Prostate gland (tissue), 2 donors: ENCODE measurements around the gene MTOR. TPM values are rescaled to one million over a fixed set of nuclear protein-coding genes. Genes with fewer than 3 reads are reported as not detected.
A peak's percentile ranks its signal among the peaks of the same experiment; 100 is the strongest.
"Not testable (repeated sequence)": the region's sequence is repeated elsewhere in the genome, so short reads cannot be mapped to it uniquely, and the experiment has no call there.

Source experiments
- DNase-seq: peaks from one replicate; pipeline ENCODE4 v3.0.0-alpha.2; 2019; ENCODE audit warnings: low spot score
- H3K27ac ChIP-seq, 2 donors: fragments of 200-600 bp; sonication (generic); 2 replicates each; pipeline ENCODE4 v1.5.1; 2017 to 2019
- H3K27me3 ChIP-seq: fragments of 200-600 bp; sonication (generic); replicated peaks from 2 replicates; pipeline ENCODE4 v1.5.1; 2019; ENCODE audit not compliant: insufficient read depth
- H3K36me3 ChIP-seq, 2 donors: fragments of 200-600 bp; sonication (generic); 1 replicate in 1 of 2; 2 replicates in 1 of 2; pipeline versions ENCODE4 v1.5.1 to v1.8.1; 2017 to 2019
- H3K4me1 ChIP-seq: fragments of 200-600 bp; sonication (generic); replicated peaks from 2 replicates; pipeline ENCODE4 v1.5.1; 2019
- H3K4me3 ChIP-seq, 2 donors: fragments of 200-600 bp; sonication (generic); 2 replicates each; pipeline ENCODE4 v1.5.1; 2017 to 2019
- H3K9me3 ChIP-seq: fragments of 200-600 bp; sonication (generic); 2 replicates; pipeline ENCODE4 v1.5.1; 2017
- POLR2A ChIP-seq: fragments of 450-650 bp; IDR thresholded peaks from one replicate; pipeline ENCODE4 v1.6.1; 2016; ENCODE audit warnings: antibody characterized with exemption, mild to moderate bottlenecking
- POLR2AphosphoS5 ChIP-seq: sonication (generic); formaldehyde crosslinking; IDR thresholded peaks from one replicate; pipeline ENCODE4 v1.6.1; 2017; ENCODE audit warnings: antibody characterized with exemption
- WGBS: methylation state at CpG from one replicate; pipeline ENCODE4 v1.1.5; 2018; 5-methylcytosine and 5-hydroxymethylcytosine counted together
- intact Hi-C: fragments of 100-400 bp; cut with DNase I; formaldehyde crosslinking; loops from one replicate; pipeline ENCODE4 v1.14.2; 2022
- total RNA-seq, 2 donors: library from RNA; depleted of rRNA; stranded (reverse); fragments of >200 nt; gene quantifications; one replicate each; pipeline ENCODE4 v1.1.0, GENCODE V29; 2016
- TF ChIP-seq, protein P1 (sequence below), 4 experiments: fragments of 200-600 bp in 2 of 4; fragments of 450-650 bp in 2 of 4; sonication (generic) in 2 of 4; IDR thresholded peaks; 1 replicate in 3 of 4; 2 replicates in 1 of 4; pipeline ENCODE4 v1.5.1; 2016 to 2019; ENCODE audit warnings: antibody characterized with exemption in 4 of 4, mild to moderate bottlenecking in 2 of 4, moderate library complexity in 2 of 4

MTOR gene
- total RNA-seq, 2 donors from 2014 or later: 34.7 to 56.1 TPM

DNA sequence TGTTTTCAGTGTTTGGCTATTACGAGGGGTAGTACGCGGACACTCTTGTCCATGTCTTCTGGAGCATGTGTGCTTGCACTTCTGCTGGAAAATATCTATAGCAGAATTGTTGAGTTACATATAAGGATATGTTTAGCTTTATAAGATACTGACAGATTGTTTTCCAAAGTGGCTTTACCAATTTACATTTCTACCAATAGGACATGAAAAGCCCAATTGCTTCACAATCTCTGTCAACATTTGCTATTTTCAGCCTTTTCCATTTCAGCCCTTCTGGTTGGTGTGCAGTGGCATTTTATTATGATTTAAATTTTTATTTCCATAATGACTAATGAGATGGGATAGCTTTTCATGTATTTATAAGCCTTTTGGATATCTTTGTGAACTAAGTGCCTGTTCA is 79.5 kb downstream of the MTOR start:
- intact Hi-C loops: no loop called here
- H3K4me1 ChIP-seq: peaks cover 7% of the 10 kb centered on the region
- no peaks in the 10 kb centered on the region for H3K36me3 ChIP-seq
- DNase-seq: no peak
- no peak overlapping the region for H3K27ac ChIP-seq
- TF ChIP-seq, protein P1, sequence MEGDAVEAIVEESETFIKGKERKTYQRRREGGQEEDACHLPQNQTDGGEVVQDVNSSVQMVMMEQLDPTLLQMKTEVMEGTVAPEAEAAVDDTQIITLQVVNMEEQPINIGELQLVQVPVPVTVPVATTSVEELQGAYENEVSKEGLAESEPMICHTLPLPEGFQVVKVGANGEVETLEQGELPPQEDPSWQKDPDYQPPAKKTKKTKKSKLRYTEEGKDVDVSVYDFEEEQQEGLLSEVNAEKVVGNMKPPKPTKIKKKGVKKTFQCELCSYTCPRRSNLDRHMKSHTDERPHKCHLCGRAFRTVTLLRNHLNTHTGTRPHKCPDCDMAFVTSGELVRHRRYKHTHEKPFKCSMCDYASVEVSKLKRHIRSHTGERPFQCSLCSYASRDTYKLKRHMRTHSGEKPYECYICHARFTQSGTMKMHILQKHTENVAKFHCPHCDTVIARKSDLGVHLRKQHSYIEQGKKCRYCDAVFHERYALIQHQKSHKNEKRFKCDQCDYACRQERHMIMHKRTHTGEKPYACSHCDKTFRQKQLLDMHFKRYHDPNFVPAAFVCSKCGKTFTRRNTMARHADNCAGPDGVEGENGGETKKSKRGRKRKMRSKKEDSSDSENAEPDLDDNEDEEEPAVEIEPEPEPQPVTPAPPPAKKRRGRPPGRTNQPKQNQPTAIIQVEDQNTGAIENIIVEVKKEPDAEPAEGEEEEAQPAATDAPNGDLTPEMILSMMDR (IDR thresholded peaks at IDR 0.05): no peak
- no peak for TF ChIP-seq POLR2A
- no peak for TF ChIP-seq POLR2AphosphoS5
- no peak overlapping the region for H3K4me3 ChIP-seq
- H3K9me3 ChIP-seq: no peaks in the 10 kb centered on the region
- WGBS: 98% methylated on average over 3 of the region's 3 CpGs
- no peaks in the 10 kb centered on the region for H3K27me3 ChIP-seq

DNA sequence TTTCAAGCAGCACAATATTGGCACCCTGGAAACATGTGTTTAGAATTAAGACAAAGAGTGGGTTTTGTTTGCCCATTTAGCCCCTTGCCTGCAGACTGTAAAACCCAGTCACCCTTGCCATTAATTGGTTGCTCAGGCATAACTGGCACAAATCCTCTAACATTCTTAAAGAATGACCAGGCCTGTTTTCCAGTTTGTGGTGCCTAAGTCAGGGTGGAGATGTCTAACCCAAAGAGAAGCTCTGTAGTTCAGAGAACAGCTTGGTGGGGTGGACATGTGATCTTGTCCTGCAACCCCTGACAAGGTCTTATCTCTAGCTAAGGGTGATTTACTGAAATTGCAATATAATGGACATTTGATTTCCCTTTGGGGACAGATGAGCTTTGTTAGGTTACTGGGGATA is 82.0 kb downstream of the MTOR start:
- Histone ChIP-seq H3K36me3 (no peaks in the 10 kb centered on the region), H3K4me1 (peaks cover 7% of the 10 kb centered on the region), H3K4me3 (no peak overlapping the region), H3K9me3 (no peaks in the 10 kb centered on the region), H3K27me3 (no peaks in the 10 kb centered on the region), H3K27ac (no peak overlapping the region)
- intact Hi-C loops: no loop called here
- TF ChIP-seq, protein P1 (IDR thresholded peaks at IDR 0.05): no peak
- peak; percentile 10 for TF ChIP-seq POLR2AphosphoS5
- DNase-seq: no peak

DNA sequence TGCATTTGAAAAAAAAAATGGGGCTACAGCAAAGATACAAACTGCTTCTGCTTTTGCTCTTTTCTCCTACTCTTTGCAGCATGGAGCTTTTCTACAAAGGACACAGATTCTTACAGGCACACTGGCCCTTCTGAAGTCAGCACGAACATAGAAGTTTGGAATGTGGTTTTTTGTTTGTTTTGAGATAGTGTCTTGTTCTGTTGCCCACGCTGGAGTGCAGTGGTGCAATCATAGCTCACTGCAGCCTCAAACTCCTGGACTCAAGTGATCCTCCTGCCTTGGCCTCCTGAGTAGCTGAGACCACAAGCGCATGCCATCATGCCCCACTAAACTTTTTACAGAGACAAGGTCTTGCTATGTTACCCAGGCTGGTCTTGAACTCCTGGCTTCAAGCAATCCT is 82.6 kb downstream of the MTOR start:
- H3K4me1 ChIP-seq, intact Hi-C loops, H3K27ac ChIP-seq, H3K27me3 ChIP-seq, H3K4me3 ChIP-seq, H3K9me3 ChIP-seq, H3K36me3 ChIP-seq, DNase-seq: not testable (repeated sequence)
- WGBS: 63% methylated on average over 3 of the region's 3 CpGs

DNA sequence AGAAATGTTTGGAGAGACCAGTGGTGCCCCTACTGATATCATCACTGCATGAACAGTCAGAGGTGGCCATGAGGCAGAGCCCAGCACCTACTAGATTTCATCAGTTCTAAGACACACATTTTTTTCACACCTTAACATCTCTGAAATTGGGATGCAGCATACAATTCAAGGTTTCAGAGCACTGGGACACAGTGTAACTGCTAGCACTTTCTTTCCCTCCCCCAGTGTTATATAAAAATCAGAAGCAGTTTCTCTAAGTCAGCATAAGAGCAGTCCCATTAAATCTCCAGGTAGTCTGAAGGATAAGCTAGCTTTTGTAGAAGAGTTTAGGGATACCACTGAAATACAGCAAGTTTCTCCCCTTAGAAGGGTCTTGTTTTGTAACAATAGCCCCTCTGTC is 83.2 kb downstream of the MTOR start:
- H3K4me3 ChIP-seq: no peak overlapping the region
- DNase-seq: no peak
- H3K4me1 ChIP-seq: peaks cover 7% of the 10 kb centered on the region
- intact Hi-C loops: no loop called here
- no peaks in the 10 kb centered on the region for H3K27me3 ChIP-seq
- no peaks in the 10 kb centered on the region for H3K9me3 ChIP-seq
- H3K36me3 ChIP-seq: no peaks in the 10 kb centered on the region
- peak overlapping the region; percentile 12 to 16 for H3K27ac ChIP-seq
- no peak for TF ChIP-seq POLR2AphosphoS5
- no peak for TF ChIP-seq POLR2A
- TF ChIP-seq, protein P1 (IDR thresholded peaks at IDR 0.05): no peak

DNA sequence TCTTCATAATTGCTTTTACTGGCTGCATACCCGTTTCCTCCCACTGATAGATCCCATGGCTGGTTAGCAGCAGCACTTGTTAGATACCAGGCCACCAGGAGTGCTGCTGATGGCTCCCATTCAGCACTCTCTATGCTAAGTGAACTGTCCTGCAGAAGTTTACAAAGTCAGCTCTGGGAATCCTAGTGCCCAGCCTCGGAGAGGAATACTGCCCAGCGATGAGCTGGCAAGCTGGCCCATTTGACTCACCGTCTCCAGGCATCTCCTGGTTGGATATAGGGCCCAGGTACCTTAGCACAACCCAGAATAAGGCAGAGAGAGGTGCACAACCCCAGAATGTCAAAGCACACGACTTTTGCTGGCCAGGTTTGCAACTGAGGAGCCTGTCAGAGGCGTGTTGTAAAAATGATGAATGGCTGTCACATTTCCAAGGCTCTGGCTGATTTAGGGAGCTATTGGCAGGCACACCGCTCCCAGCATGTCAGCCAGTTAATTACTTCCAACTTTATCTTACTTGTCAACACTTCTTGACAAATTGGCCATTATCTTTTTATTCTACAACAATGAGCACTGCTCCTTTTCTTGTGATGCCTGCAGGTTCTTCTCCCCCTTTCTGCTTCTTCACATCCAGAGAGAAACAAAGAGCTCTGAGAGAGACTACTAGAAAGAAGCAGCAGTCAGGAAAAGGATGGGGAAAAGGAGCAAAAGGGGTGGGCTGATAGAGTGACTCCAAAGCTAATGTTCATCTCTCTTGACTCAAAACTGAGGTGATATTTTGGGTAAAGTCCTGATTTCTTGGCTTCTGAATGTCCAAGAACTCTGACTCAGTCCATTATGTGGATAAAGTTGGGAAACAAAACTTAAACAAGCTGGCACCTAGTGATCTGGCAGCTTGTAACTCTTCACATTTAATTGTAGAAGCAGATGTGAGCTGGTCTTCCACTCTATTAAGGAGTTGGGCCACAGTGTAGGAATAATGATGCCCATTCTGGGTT is 84.0 kb downstream of the MTOR start:
- no peaks in the 10 kb centered on the region for H3K9me3 ChIP-seq
- TF ChIP-seq POLR2A: no peak
- TF ChIP-seq POLR2AphosphoS5: no peak
- TF ChIP-seq, protein P1 (IDR thresholded peaks at IDR 0.05): no peak
- 17% methylated on average over 7 of the region's 7 CpGs for WGBS
- intact Hi-C loops: no loop called here
- H3K4me3 ChIP-seq: no peak overlapping the region
- H3K4me1 ChIP-seq: peaks cover 7% of the 10 kb centered on the region
- peak; percentile 23 for DNase-seq
- H3K27ac ChIP-seq: peak overlapping the region; percentile 12 to 16
- no peaks in the 10 kb centered on the region for H3K27me3 ChIP-seq
- H3K36me3 ChIP-seq: no peaks in the 10 kb centered on the region
